HCT116 (cell line): ENCODE data around the gene OSBP2. TPM values are rescaled to one million over a fixed set of nuclear protein-coding genes. Genes with fewer than 3 reads are reported as not detected.

Source experiments
- ATAC-seq: fragments of 200-7000 bp; cut with Tn5 transposase; 2 replicates; pipeline ENCODE4 v1.9.1; 2020; ENCODE audit warnings: mild to moderate bottlenecking, moderate library complexity
- BruUV-seq: library from RNA; stranded (reverse); fragments of 400-500 nt; replicated peaks from 2 replicates; lab custom pipeline; 2021; lab: Mats Ljungman, UMichigan
- CTCF ChIA-PET: fragments of 300-600 bp; sonication (Branson Sonifier 250); formaldehyde crosslinking; loops from one replicate; lab custom pipeline; 2021; ENCODE audit warnings: antibody characterized with exemption; lab: Charles Lee
- POLR2A ChIA-PET: fragments of 300-600, 350-600 bp; sonication (Branson Sonifier 250); formaldehyde crosslinking; loops from one replicate; lab custom pipeline; 2021; ENCODE audit warnings: antibody characterized with exemption; lab: Charles Lee
- RAD21 ChIA-PET, 2 experiments: fragments of 300-600 bp; sonication (Branson Sonifier 250); formaldehyde crosslinking; loops; one replicate each; lab custom pipeline; 2023; ENCODE audit warnings: low total read pairs in 2 of 2; ENCODE audit not compliant: uncharacterized antibody in 2 of 2, unreplicated experiment in 2 of 2, low non-redundant PET in 1 of 2; lab: Charles Lee
- DNase-seq: peaks from one replicate; pipeline ENCODE4 v3.0.0-alpha.2; 2010; ENCODE audit warnings: low read depth, low spot score
- H2AFZ ChIP-seq: fragments of 200-600 bp; shearing (Covaris generic), sonication (generic); 2 replicates; pipeline ENCODE4 v1.6.1; 2017; ENCODE audit warnings: low read depth, mixed run types, mixed read lengths, antibody characterized with exemption, low read length; ENCODE audit not compliant: poor library complexity, severe bottlenecking
- H3K27ac ChIP-seq: 2 replicates; pipeline ENCODE4 v1.5.1; 2012; ENCODE audit warnings: low read depth, low read length
- H3K27me3 ChIP-seq: fragments of 200-600 bp; sonication (generic); 2 replicates; pipeline ENCODE4 v1.6.1; 2016; ENCODE audit warnings: mixed run types, low read length, mixed read lengths; ENCODE audit not compliant: insufficient read depth
- H3K36me3 ChIP-seq, 2 experiments: fragments of 200-500 bp in 1 of 2; fragments of 200-600 bp in 1 of 2; sonication (Bioruptor generic) in 1 of 2; sonication (generic) in 1 of 2; 2 replicates each; pipeline versions ENCODE4 v1.5.1 to v1.6.1; 2014 to 2016; ENCODE audit warnings: low read length in 2 of 2, inconsistent platforms in 1 of 2, mixed read lengths in 1 of 2, mixed run types in 1 of 2; ENCODE audit not compliant: insufficient read depth in 2 of 2, control insufficient read depth in 1 of 2
- H3K4me1 ChIP-seq, 2 experiments: fragments of 200-600 bp in 1 of 2; sonication (generic) in 1 of 2; 2 replicates each; pipeline versions ENCODE4 v1.5.1 to v1.6.1; 2012 to 2017; ENCODE audit warnings: low read length in 2 of 2, inconsistent platforms in 1 of 2, mild to moderate bottlenecking in 1 of 2, mixed read lengths in 1 of 2, mixed run types in 1 of 2, moderate library complexity in 1 of 2; ENCODE audit not compliant: insufficient read depth in 2 of 2, control insufficient read depth in 1 of 2
- H3K4me2 ChIP-seq: fragments of 200-600 bp; sonication (generic); 2 replicates; pipeline ENCODE4 v1.6.1; 2017; ENCODE audit warnings: mixed run types, low read length, mixed read lengths
- H3K4me3 ChIP-seq, 2 experiments: fragments of 200-600 bp in 1 of 2; sonication (generic) in 1 of 2; replicated peaks in 1 of 2; 2 replicates each; pipeline ENCODE4 v1.5.1; 2011 to 2016; ENCODE audit warnings: low read length in 2 of 2, control low read depth in 1 of 2, low read depth in 1 of 2, mild to moderate bottlenecking in 1 of 2, mixed read lengths in 1 of 2, mixed run types in 1 of 2
- H3K79me2 ChIP-seq: fragments of 200-600 bp; sonication (generic); 2 replicates; pipeline ENCODE4 v1.6.1; 2017; ENCODE audit warnings: mild to moderate bottlenecking, mixed run types, low read length, moderate library complexity, mixed read lengths; ENCODE audit not compliant: insufficient read depth
- H3K9ac ChIP-seq: fragments of 200-600 bp; sonication (generic); 2 replicates; pipeline ENCODE4 v1.6.1; 2016; ENCODE audit warnings: low read length, mixed read lengths
- H3K9me2 ChIP-seq: fragments of 200-600 bp; sonication (generic), shearing (Covaris generic); 2 replicates; pipeline ENCODE4 v1.6.1; 2017; ENCODE audit warnings: mixed run types, mild to moderate bottlenecking, moderate library complexity; ENCODE audit not compliant: insufficient read depth
- H3K9me3 ChIP-seq, 2 experiments: fragments of 200-500 bp in 1 of 2; fragments of 200-600 bp in 1 of 2; sonication (Bioruptor generic) in 1 of 2; sonication (generic) in 1 of 2; 2 replicates each; pipeline ENCODE4 v1.6.1; 2014 to 2017; ENCODE audit warnings: low read length in 2 of 2, mixed read lengths in 2 of 2, inconsistent platforms in 1 of 2, low read depth in 1 of 2, mild to moderate bottlenecking in 1 of 2, mixed run types in 1 of 2, moderate library complexity in 1 of 2; ENCODE audit not compliant: control insufficient read depth in 1 of 2, insufficient read depth in 1 of 2
- H4K20me1 ChIP-seq: fragments of 200-600 bp; sonication (generic), shearing (Covaris generic); 2 replicates; pipeline ENCODE4 v1.6.1; 2017; ENCODE audit warnings: mixed run types, mild to moderate bottlenecking, moderate library complexity; ENCODE audit not compliant: insufficient read depth
- CBX3 ChIP-seq: IDR thresholded peaks from 2 replicates; pipeline ENCODE4 v1.6.1; 2012; ENCODE audit warnings: low read depth
- CEBPB ChIP-seq: IDR thresholded peaks from 2 replicates; pipeline ENCODE4 v1.6.1; 2012; ENCODE audit warnings: low read depth
- EGR1 ChIP-seq: IDR thresholded peaks from 2 replicates; pipeline ENCODE4 v1.6.1; 2012; ENCODE audit warnings: low read depth
- EZH2 ChIP-seq: fragments of 200-600 bp; sonication (generic); IDR thresholded peaks from 2 replicates; pipeline ENCODE4 v1.6.1; 2017; ENCODE audit warnings: antibody characterized with exemption, mixed run types
- EZH2phosphoT487 ChIP-seq: fragments of 200-600 bp; IDR thresholded peaks from 2 replicates; pipeline ENCODE4 v1.6.1; 2018; ENCODE audit warnings: antibody characterized with exemption, borderline replicate concordance
- FOSL1 ChIP-seq: IDR thresholded peaks from 2 replicates; pipeline ENCODE4 v1.6.1; 2012; ENCODE audit warnings: low read depth
- JUND ChIP-seq: IDR thresholded peaks from 2 replicates; pipeline ENCODE4 v1.6.1; 2012
- POLR2A ChIP-seq: IDR thresholded peaks from 2 replicates; pipeline ENCODE4 v1.7.0; 2011; ENCODE audit warnings: borderline replicate concordance; ENCODE audit not compliant: insufficient read depth, insufficient read length; ENCODE audit errors: extremely low read depth
- SIN3A ChIP-seq: IDR thresholded peaks from 2 replicates; pipeline ENCODE4 v1.6.1; 2012; ENCODE audit warnings: low read depth
- SP1 ChIP-seq: IDR thresholded peaks from 2 replicates; pipeline ENCODE4 v1.6.1; 2012; ENCODE audit warnings: low read depth
- SRF ChIP-seq: IDR thresholded peaks from 2 replicates; pipeline ENCODE4 v1.6.1; 2012; ENCODE audit warnings: low read depth
- YY1 ChIP-seq: IDR thresholded peaks from 2 replicates; pipeline ENCODE4 v1.6.1; 2011; ENCODE audit warnings: low read length, low read depth, moderate library complexity, mild to moderate bottlenecking; ENCODE audit not compliant: insufficient replicate concordance; ENCODE audit errors: extremely low read depth
- ZNF274 ChIP-seq: fragments of 200-500 bp; sonication (Bioruptor generic); IDR thresholded peaks from 2 replicates; pipeline ENCODE4 v1.6.1; 2014; ENCODE audit warnings: mild to moderate bottlenecking, low read depth, low read length, inconsistent platforms
- intact Hi-C: fragments of 100-400 bp; cut with micrococcal nuclease; formaldehyde crosslinking; loops from 2 replicates; pipeline ENCODE4 v1.10.0; 2022
- total RNA-seq: library from RNA; stranded (reverse); gene quantifications from one replicate; pipeline ENCODE4 v1.2.1, GENCODE V29; 2021; ENCODE audit not compliant: unreplicated experiment
- TF ChIP-seq, protein P1 (sequence below): IDR thresholded peaks from 2 replicates; pipeline ENCODE4 v1.6.1; 2012

Gene OSBP2
- total RNA-seq, 1 experiment from 2014 or later = 12.9 TPM

DNA sequence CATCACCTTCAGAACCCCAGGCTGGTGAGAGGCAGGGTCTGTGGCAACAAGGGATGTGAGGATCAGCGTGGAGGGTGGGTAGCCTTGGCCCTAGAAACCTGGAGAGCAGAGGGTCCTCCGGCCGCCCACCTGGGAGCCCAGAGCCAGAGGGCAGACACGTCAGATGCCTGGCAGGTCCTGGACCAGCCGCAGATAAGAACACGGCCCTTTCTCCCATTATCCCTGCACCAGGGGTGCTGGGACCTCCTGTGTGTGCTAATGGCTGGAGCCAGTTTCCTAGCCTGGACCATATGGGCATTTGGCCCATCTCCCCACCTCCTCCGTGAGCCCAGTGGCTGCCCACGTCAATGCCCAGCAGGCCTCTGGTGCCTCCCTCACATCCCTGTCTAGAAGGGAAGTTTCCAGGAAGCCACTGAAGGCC lies 185.5 kb downstream of the OSBP2 start:
- no peak for DNase-seq
- BruUV-seq = no TSS peak
- Histone ChIP-seq H3K4me3 (no peak overlapping the region), H2AFZ (no peak overlapping the region), H3K9me3 (no peaks in the 10 kb centered on the region), H3K4me2 (no peak overlapping the region), H3K36me3 (no peaks in the 10 kb centered on the region), H4K20me1 (no peaks in the 10 kb centered on the region), H3K9ac (no peak overlapping the region), H3K9me2 (no peaks in the 10 kb centered on the region), H3K27ac (no peak overlapping the region), H3K4me1 (peaks cover 9 to 16% of the 10 kb centered on the region in 2 experiments), H3K79me2 (no peaks in the 10 kb centered on the region), H3K27me3 (no peaks in the 10 kb centered on the region)
- RAD21 ChIA-PET = no interaction called here
- intact Hi-C loops = no loop called here
- no peak for ATAC-seq
- POLR2A ChIA-PET = no interaction called here
- CTCF ChIA-PET = no interaction called here
- TF ChIP-seq EGR1 (no peak), CEBPB (no peak), SIN3A (no peak), CBX3 (no peak), EZH2 (no peak), ZNF274 (no peak), EZH2phosphoT487 (no peak), POLR2A (no peak), JUND (no peak)
- TF ChIP-seq, protein P1, sequence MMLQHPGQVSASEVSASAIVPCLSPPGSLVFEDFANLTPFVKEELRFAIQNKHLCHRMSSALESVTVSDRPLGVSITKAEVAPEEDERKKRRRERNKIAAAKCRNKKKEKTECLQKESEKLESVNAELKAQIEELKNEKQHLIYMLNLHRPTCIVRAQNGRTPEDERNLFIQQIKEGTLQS = no peak
- TF ChIP-seq, all 23 proteins: peak for 0

DNA sequence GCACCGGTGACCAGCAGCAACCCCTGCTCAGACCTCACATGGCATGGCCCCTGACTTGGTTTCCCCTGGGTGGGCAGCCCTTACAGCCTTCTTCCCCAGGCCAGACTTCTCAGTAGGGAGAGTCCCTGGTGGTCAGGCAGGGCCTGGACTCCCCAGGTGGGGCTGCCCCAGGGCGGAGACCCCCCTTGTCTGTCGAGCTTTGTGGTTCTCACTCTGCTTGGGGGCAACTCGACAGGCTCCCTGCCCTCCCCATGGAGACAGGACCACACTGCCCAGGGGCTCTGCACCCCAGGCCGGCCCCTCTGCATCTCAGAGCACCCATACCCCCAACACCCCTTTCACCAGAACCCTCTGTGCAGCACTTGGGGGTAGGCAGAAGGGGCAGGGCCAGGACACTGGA lies 186.2 kb downstream of the OSBP2 start:
- Histone ChIP-seq H2AFZ (no peak overlapping the region), H3K4me2 (no peak overlapping the region), H3K27me3 (no peaks in the 10 kb centered on the region), H3K4me3 (no peak overlapping the region), H4K20me1 (no peaks in the 10 kb centered on the region), H3K9ac (no peak overlapping the region), H3K79me2 (no peaks in the 10 kb centered on the region), H3K9me2 (no peaks in the 10 kb centered on the region), H3K27ac (no peak overlapping the region), H3K9me3 (no peaks in the 10 kb centered on the region), H3K4me1 (peaks cover 9 to 16% of the 10 kb centered on the region in 2 experiments), H3K36me3 (no peaks in the 10 kb centered on the region)
- CTCF ChIA-PET = no interaction called here
- no TSS peak for BruUV-seq
- ATAC-seq (no peak), DNase-seq (no peak)
- RAD21 ChIA-PET = no interaction called here
- intact Hi-C loops = no loop called here
- POLR2A ChIA-PET = no interaction called here
- TF ChIP-seq SP1 = no peak
- TF ChIP-seq SRF = no peak
- TF ChIP-seq YY1 = no peak
- no peak for TF ChIP-seq FOSL1
- no peak for TF ChIP-seq EZH2
